Fibroblast of skin of back (primary cell): ENCODE measurements around the gene ENPP5.
"Not testable (repeated sequence)": the region's sequence is repeated elsewhere in the genome, so short reads cannot be mapped to it uniquely, and the experiment has no call there.

ENCODE experiments used
- DNase-seq: peaks from one replicate; pipeline ENCODE4 v3.0.0-alpha.2; 2013

The ENPP5 gene

DNA sequence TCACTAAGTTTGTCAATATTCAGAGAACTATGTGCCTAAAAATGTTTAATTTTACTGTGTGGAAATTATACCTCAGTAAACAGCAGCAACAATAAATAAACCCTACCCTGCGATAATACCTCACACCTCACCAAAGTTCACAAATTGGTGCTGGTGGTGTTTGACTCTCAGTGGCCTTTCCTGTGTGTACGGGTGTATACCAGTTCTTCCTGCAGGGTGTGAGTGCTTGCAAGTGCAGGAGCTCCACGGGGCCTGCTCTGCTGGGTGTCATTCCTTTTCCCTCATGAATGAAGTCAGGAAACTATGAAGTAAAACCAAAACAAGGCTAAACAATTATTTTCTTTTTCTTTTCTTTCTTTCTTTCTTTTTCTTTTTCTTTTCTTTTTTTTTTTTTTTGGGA is 4.1 kb upstream of the ENPP5 start:
- DNase-seq = no peak

DNA sequence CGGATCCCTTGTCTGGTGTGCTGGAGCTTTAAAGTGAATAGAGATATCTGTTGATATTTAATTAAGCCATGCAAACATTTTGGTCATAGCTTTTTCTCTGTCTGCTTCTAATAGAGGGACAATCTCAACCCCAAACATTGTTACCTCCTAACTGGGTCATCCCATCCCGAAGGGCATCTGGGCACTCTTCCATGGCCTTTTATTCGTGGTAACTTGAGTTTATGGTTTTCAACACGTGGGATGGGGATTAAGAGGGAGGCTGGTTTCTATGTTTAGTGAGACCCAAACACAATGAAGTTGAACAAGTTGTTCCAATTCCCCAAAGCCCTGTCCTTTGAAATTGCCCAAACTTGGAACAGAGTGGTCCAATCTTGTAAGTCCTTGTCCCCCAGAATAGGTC is 1.4 kb upstream of the ENPP5 start:
- DNase-seq = no peak

DNA sequence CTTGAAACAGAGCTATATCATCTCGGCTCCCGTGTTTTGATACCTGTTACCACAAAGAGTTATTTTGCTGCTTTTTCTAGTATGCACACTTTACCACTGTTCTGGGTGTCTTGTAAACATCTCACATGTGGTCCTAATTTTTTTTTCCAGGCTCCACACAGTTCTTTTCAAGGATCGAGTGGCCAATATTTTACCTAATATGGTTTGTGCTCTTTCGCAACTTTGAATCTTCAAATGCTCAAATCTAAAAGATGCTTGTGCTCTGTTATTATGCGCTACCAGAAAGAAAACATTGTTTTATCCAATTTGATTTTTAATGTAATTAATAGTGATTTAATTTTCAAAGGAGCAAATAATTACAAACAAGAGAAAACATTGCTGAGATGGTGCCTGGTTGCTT is 10.7 kb downstream of the ENPP5 start:
- no peak for DNase-seq

DNA sequence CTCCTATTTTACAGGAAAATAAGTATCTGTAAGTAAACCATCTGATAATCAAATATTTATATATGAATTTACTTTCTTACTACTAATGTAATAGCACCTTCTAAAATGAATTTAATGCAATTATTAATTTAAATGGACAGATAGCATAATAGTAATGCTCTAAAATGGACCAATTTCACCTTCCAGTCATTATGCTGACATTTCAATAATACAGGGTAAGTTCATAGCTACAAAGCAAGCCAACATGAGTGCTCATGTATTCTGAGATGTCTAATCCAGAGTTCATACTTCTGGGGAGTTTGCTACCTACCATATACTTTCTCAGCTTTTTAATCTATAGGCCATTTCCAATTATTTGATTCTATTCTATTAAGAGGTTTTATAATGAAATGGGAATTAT is 11.6 kb downstream of the ENPP5 start:
- no peak for DNase-seq

DNA sequence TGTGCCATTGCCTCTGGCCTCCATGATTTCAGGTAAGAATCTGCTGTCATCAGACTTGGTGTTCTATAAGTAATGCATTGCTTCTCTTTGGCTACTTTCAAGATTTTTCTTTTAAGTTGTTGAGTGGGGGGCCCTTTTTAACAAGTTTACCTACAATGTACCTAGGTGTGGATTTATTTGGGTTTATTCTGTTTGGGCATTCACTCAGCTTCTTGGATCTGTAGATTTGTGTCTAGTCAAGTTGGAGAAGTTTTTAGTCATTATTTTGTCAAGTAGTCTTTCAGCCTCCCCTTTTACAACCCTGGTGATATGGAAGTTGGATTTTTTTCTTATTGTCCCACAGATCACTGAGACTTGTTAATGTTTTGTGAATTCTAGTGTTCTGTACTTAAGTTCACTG is 14.1 kb downstream of the ENPP5 start:
- DNase-seq = no peak

DNA sequence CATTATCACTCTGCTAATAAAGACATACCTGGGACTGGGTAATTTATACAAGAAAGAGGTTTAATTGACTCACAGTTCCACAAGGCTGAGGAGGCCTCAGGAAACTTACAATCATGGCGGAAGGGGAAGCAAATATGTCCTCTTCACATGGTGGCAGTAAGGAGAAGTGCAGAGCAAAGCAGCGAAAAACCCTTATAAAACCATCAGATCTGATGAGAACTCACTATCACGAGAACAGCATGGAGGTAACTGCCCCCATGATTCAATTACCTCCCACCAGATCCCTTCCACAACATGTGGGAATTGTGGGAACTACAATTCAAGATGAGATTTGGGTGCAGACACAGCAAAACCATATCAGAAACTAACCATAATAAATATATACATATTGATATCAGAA is 21.7 kb downstream of the ENPP5 start:
- not testable (repeated sequence) for DNase-seq

DNA sequence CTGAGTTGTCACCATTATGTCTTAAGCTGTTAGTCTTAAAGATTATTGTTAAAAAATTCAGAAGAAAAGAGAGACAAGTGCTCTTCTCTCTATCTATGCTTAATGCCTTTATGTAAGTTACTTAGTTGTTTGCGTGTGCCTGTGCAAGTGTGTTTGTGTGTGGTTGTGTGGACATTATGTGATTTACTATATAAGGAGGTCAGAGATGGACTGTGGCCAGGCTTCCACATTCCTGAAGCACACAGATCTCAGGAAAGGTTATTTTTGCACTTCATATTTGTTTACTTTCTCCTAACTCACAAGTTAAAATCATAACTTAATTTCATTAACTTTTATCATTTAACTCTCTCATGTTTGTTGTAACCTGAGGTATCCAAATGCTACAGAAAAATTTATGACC is 26.5 kb downstream of the ENPP5 start:
- no peak for DNase-seq

DNA sequence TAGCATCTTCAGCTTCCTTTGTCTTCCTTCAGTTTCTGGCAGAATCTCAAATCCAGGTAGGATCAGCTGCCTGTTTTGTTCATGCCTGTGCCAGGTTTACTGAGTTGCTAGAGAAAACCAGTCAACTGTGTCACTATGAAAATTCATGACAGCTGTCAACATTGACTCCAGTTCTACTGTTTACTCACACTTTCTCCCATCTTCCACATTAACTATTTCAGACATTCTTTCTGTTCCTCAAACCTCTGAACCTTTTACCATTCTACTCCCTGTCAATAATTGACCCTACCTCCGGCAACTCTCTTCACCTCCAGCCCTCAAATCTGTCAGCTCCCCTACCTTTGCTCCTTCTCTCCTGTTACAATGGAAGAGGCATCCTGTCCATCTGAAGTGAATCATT is 32.5 kb downstream of the ENPP5 start:
- no peak for DNase-seq

DNA sequence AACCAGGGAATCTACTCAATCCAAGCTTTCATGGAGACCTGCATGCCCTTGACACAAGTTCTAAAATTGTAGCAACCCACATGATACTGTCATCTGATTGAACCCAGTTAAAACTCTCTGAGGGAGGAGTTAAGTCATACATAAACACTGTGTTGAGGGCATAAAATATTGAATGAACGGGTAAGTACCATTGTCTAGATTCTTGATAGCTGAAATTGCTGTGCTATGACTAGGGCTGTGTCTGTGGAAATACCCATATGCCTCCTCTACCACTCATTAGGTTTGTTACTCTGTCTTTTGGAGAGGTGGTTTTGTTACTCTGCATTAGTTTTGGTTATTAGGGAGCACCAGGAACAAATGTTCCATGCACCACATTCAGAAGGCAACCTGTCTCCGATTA is 33.4 kb downstream of the ENPP5 start:
- DNase-seq = no peak

DNA sequence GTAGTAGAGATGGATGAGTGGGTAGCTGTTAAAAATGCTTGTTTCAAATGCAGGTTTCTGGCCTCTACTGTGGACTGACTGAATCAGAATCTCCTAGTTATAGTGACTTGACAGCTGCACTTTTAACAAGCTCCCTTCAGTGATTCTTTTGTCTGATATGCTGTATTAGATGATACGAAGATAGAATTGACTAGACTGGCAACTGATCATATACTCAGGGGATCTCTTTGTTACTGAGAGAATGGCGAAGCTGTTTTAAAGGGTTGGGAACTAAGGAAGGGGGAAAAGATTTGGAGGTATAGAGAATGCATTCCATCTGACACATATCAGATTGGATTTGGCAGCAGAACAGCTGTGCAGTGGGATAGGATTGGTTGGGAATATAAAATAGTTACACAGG is 33.9 kb downstream of the ENPP5 start:
- DNase-seq = no peak

DNA sequence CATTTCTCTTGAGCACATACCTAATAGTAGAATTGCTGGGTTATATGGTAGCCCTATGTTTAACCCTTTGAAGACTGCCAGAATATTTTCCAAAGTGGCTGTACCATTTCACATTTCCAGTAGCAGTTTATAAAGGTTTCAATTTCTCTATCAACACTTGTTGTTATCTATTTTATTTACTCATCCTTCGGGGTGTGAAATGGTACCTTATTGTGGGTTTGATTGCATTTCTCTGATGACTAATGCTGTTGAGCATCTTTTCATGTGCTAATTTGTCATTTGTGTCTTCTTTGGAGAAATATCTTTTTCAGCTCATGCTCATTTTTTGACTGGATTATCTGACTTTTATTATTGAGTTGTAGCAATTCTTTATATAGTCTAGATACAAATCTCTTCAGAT is 35.6 kb downstream of the ENPP5 start:
- no peak for DNase-seq

DNA sequence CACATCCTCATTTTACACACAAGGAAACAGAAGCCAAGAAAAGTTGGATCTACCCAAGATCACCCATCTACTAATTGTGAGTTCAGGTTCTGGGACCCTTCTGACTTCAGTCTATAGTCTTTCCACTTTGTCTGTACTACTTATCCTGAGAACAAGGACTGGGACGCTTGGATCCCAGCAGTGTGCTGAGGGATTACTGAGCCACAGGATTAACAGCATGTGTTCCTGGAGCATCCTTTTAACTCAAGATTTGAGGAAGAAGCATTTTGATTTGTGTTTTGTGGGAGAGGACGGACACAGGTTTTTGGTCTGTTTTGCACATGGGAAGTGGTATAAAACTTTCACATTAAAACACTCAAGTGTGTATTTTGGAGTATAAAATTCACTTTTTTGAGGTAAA is 36.6 kb downstream of the ENPP5 start:
- DNase-seq = no peak

DNA sequence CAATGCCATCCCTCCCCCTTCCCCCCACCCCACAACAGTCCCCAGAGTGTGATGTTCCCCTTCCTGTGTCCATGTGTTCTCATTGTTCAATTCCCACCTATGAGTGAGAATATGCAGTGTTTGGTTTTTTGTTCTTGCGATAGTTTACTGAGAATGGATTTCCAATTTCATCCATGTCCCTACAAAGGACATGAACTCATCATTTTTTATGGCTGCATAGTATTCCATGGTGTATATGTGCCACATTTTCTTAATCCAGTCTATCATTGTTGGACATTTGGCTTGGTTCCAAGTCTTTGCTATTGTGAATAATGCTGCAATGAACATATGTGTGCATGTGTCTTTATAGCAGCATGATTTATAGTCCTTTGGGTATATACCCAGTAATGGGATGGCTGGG is 39.5 kb downstream of the ENPP5 start:
- DNase-seq = not testable (repeated sequence)

DNA sequence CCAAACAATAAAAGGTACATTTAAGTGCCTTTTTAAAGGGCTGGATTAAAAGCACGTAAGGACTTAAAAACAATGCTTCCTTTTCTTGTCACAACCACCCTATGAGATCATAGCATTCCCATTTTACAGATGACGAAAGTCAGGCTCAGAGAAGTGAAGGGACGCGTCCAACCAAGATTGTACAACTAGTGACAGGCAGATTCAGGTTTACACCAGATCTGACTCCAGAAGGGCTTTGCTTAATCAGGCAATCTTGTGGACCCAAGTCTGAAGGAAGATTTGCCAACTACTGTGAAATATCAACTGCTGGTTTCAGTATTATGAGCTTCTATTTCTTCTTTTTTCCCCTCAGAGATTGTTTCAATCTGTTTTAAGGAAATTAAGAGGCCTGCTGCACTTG is 40.1 kb downstream of the ENPP5 start:
- no peak for DNase-seq

DNA sequence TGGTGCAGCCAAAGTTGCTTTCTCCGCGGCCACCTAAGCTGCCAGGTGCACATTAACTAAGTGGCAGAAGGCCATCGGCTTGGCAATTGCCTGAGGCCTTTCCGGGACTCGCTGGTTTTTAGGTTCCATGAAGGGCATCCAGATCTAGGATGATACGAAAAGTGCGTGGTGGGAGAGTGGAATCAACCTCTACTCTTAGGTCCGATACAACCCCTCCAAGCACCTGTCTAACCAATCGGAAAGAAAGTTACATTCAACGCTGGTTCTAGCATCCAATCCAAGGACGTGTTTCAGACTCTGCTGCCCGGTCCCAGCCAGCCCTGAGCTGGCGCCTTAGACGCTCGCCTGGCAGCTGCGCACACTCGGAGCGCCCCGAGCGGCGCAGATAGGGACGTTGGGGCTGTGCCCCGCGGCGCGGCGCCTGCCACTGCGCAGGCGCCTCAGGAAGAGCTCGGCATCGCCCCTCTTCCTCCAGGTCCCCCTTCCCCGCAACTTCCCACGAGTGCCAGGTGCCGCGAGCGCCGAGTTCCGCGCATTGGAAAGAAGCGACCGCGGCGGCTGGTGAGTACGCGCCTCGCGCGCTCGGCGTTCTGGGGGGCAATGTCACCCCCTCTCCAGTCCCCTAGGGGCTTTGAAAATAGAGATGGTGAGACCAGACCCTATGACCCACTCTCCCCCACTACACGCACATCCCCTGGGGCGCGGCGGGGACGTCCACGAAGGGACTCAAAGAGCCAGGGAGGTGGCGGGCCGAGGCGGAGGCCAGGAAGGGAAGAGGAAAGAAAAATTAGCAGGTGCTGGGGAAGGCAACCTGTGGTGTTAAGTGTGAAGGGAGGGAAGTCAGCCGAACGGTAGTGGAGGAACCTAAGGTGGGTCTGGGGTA is 40.9 kb downstream of the ENPP5 start, which contains the start of gene ENPP4:
Gene ENPP4, plus strand, starts transcription at position 361 of the 883 bp plus-strand sequence. CDS start 9,595 bp downstream, outside the sequence.
- DNase-seq = peak; percentile 44

DNA sequence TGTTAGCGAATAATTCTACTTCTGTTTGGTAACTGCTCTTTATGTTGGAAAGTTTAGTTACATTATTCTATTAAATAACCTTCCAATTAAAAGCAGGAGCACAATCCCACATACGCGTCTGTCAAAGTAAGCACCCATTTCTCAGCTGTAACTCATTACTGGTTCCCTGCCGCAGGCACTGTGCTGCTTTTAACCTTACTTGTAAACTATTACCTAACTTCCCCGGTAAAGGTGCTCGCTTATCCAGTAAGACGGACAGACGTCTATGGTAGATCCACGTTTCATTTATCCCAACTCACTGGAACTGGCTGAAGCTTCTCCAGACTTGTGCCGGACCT is 41.5 kb downstream of the ENPP5 start:
- DNase-seq = no peak

DNA sequence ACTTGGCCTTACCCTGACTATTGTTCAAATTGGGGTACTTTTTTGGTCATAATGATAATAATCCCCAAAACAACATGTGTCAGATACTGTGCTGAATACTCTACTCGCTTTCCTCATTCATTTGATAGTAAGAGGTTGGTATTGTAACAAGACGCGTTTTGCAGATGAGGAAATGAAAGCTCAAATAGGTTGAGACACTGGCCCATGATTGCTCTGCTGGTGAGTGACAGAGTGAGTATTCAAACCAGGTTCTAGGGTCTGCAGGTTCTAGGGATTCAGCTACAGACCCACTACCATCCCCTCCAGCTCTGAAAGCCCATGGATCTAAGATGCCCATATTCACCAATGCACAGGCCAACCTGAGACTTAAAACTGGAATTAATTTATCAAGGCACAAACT is 42.3 kb downstream of the ENPP5 start:
- no peak for DNase-seq

DNA sequence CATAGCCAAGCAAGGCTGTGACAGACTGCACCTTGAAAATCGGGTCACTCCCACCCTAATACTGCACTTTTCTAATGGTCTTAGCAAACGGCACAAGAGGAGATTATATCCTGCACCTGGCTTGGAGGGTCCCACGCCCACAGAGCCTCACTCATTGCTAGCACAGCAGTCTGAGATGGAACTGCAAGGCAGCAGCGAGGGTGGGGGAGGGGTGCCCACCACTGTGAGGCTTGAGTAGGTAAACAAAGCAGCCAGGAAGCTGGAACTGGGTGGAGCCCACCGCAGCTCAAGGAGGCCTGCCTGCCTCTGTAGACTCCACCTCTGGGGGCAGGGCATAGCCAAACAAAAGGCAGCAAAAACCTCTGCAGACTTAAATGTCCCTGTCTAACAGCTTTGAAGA is 51.1 kb downstream of the ENPP5 start:
- not testable (repeated sequence) for DNase-seq

DNA sequence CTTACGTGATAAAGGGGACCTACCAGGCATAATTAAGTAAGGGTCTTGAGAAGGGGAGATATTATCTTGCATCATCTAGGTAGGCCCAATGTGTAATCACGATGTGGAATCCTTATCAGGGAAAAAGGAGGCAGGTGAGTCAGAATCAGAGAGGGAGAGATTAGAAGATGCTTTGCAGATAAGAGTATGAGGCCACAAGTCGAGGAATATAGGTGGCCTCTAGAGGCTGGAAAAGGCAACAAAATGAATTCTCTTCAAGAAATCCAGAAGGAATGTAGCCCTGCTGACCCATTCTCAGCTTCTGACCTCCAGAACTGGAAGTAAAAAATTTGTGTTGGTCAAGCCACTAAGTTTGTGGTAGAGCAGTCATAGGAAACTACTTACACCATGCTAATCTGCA is 51.9 kb downstream of the ENPP5 start:
- no peak for DNase-seq

DNA sequence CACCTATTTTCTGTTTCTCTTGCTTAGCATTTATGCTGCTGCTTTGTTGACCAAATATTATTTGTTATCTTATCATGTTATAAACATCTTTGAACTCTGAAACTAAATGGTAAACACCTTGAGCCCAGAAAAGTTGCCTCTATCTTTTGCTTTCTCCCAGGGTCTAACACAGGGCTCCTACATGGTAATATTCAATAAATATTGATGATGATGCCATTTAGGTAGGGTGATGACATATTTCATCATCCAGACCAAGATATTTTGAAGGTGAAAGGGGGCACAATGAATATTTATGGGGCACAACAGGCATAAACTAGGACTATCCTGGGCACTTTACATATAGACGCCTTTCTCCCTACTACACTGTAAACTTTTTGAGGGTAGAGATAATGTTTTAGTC is 52.6 kb downstream of the ENPP5 start:
- DNase-seq = no peak

DNA sequence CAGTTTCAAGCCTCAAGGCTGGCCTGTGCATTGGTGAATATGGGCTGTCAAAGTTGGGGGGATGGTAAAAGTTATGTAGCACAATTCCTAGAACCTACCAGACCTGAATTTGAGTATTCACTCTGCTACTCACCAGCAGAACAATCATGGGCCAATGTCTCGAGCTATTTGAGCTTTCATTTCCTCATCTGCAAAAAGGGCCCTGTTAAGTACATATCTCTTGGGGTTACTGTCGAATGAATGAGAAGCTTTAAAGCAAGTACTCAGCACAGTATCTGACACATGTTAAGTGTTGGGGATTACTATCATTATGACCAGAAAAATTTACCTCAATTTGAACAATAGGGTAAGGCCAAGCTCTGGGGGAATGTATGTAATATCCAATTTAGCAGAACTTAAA is 54.5 kb downstream of the ENPP5 start:
- DNase-seq = no peak

DNA sequence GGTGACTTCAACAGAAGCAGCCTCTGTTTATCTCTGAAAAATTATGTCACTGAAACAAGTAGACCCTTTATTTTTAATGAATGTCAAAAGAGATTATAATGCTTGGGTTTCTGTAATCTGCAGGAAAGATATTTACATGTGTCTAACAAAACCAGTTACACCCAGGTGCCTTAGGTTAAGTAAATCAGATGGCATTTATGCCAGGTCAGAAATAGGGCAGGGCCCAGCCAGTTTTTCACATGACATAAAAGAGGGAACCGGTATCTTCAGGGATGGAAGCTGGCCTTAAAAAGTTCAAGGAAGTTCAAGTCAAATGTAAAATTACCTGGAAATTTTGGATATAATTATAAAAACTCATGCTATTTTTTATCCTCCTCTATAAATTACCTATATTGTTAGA is 55.1 kb downstream of the ENPP5 start:
- no peak for DNase-seq

DNA sequence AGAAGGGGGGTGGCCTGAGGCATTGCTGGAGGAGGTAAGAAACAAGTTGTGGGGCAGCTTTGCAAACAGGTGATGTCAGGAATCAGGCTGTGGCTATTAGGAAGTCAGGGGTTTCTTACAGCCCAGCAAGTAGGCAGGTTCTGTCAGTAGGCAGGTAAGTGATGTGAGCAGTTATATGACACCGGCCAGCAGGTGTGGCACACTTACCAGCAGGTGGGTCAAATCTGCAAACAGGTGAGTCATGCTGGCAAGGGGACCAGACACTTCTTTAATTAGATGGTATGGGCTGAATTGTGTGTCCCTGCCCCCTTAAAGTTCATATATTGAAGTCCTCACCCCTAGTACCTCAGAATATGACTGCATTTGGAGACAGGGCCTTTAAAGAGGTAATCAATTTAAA is 57.4 kb downstream of the ENPP5 start:
- DNase-seq = no peak
